NCI-H526 (cell line): ENCODE measurements around the gene CIZ1.
A peak's percentile ranks its signal among the peaks of the same experiment; 100 is the strongest.

ENCODE experiments used
- DNase-seq, 2 experiments: peaks; one replicate each; lab custom pipeline; 2025; lab: John Stamatoyannopoulos, UW

The CIZ1 gene

GRCh38 chr9:128190516-128191405 is 611 bp downstream of the CIZ1 start:
- DNase-seq = peak in 1 of 2 experiments; percentile 10

- peak in 1 of 2 experiments; percentile 12 for DNase-seq
Observed at GRCh38 chr9:128190013-128190412, 1.4 kb downstream of the CIZ1 start.

- DNase-seq = no peak
Observed at GRCh38 chr9:128188209-128188608, 3.2 kb downstream of the CIZ1 start.

- no peak for DNase-seq
Observed at GRCh38 chr9:128187361-128187760, 4.0 kb downstream of the CIZ1 start.

GRCh38 chr9:128185979-128186965 is 5.1 kb downstream of the CIZ1 start:
- DNase-seq = no peak

GRCh38 chr9:128182893-128183588 is 8.3 kb downstream of the CIZ1 start:
- no peak for DNase-seq

GRCh38 chr9:128181480-128181879 is 9.9 kb downstream of the CIZ1 start:
- peak in 1 of 2 experiments; percentile 41 for DNase-seq

- DNase-seq = no peak
Observed at GRCh38 chr9:128180447-128180846, 10.9 kb downstream of the CIZ1 start.

GRCh38 chr9:128180001-128180400 is 11.4 kb downstream of the CIZ1 start:
- DNase-seq = no peak

GRCh38 chr9:128178806-128179431 is 12.5 kb downstream of the CIZ1 start:
- no peak for DNase-seq

GRCh38 chr9:128175726-128176125 is 15.6 kb downstream of the CIZ1 start:
- no peak for DNase-seq

GRCh38 chr9:128175102-128175563 is 16.2 kb downstream of the CIZ1 start:
- DNase-seq = no peak

GRCh38 chr9:128174062-128174461 is 17.3 kb downstream of the CIZ1 start:
- no peak for DNase-seq

GRCh38 chr9:128169925-128170324 is 21.4 kb downstream of the CIZ1 start:
- peak; percentile 7 to 58 for DNase-seq

- peak in 1 of 2 experiments; percentile 55 for DNase-seq
Observed at GRCh38 chr9:128169492-128169891, 21.9 kb downstream of the CIZ1 start.

- DNase-seq = peak; percentile 84 to 89
Observed at GRCh38 chr9:128168731-128169308, 22.6 kb downstream of the CIZ1 start.

GRCh38 chr9:128167209-128167608 is 24.2 kb downstream of the CIZ1 start:
- DNase-seq = no peak

GRCh38 chr9:128166169-128166568 is 25.2 kb downstream of the CIZ1 start:
- no peak for DNase-seq

GRCh38 chr9:128164307-128164885 is 27.0 kb downstream of the CIZ1 start:
- DNase-seq = no peak

GRCh38 chr9:128163523-128164306 is 27.7 kb downstream of the CIZ1 start:
- DNase-seq = no peak
